Measurements from ENCODE around the gene MSL2.
"Not testable (repeated sequence)": the region's sequence is repeated elsewhere in the genome, so short reads cannot be mapped to it uniquely, and the experiment has no call there.

The MSL2 gene

GRCh38 chr3:136173939-136174490, 22.1 kb downstream of the MSL2 start:
- peaks cover 97% of the 10 kb centered on the region for H4K20me1 ChIP-seq (ENCODE audit: insufficient read depth, low read length)
- no peaks in the 10 kb centered on the region for H3K4me1 ChIP-seq (ENCODE audit: low read length)

GRCh38 chr3:136171097-136171542, 25.0 kb downstream of the MSL2 start:
- no peak overlapping the region for H3K4me2 ChIP-seq (ENCODE audit: low read length)

More at GRCh38 chr3:136173939-136174490, 22.1 kb downstream of the MSL2 start:
- Histone ChIP-seq H3K4me3 (ENCODE audit: low read length) (no peak overlapping the region), H3K79me2 (ENCODE audit: low read length) (peaks cover 100% of the 10 kb centered on the region), H3K27me3 (ENCODE audit: low read depth, low read length) (no peaks in the 10 kb centered on the region), H3K9ac (ENCODE audit: low read length) (no peak overlapping the region), H3K36me3 (replicated peaks; ENCODE audit: low read depth, low read length) (no peaks in the 10 kb centered on the region), H3K27ac (ENCODE audit: low read length) (no peak overlapping the region), H2AFZ (ENCODE audit: low read depth, low read length) (no peak overlapping the region), H3K9me3 (ENCODE audit: insufficient read depth, low read length) (no peaks in the 10 kb centered on the region), H3K4me2 (ENCODE audit: low read length) (no peak overlapping the region)
- TF ChIP-seq EZH2phosphoT487 (IDR thresholded peaks at IDR 0.05; ENCODE audit: low read depth) (no peak), CTCF (IDR thresholded peaks at IDR 0.05; ENCODE audit: low read depth, low read length) (no peak)

GRCh38 chr3:136168236-136168635, 27.9 kb downstream of the MSL2 start:
- H2AFZ ChIP-seq (ENCODE audit: low read depth, low read length); H3K4me2 ChIP-seq (ENCODE audit: low read length); H3K27me3 ChIP-seq (ENCODE audit: low read depth, low read length); H3K4me3 ChIP-seq (ENCODE audit: low read length); H3K4me1 ChIP-seq (ENCODE audit: low read length); H3K36me3 ChIP-seq (replicated peaks; ENCODE audit: low read depth, low read length); H3K9ac ChIP-seq (ENCODE audit: low read length); H3K9me3 ChIP-seq (ENCODE audit: insufficient read depth, low read length); H3K27ac ChIP-seq (ENCODE audit: low read length): not testable (repeated sequence)
- peaks cover 96% of the 10 kb centered on the region for H4K20me1 ChIP-seq (ENCODE audit: insufficient read depth, low read length)
- peaks cover 100% of the 10 kb centered on the region for H3K79me2 ChIP-seq (ENCODE audit: low read length)

More at GRCh38 chr3:136171097-136171542, 25.0 kb downstream of the MSL2 start:
- TF ChIP-seq CTCF (IDR thresholded peaks at IDR 0.05; ENCODE audit: low read depth, low read length) (no peak), EZH2phosphoT487 (IDR thresholded peaks at IDR 0.05; ENCODE audit: low read depth) (no peak)
- Histone ChIP-seq H3K4me3 (ENCODE audit: low read length) (no peak overlapping the region), H2AFZ (ENCODE audit: low read depth, low read length) (no peak overlapping the region), H3K4me1 (ENCODE audit: low read length) (no peaks in the 10 kb centered on the region), H4K20me1 (ENCODE audit: insufficient read depth, low read length) (peaks cover 97% of the 10 kb centered on the region), H3K27me3 (ENCODE audit: low read depth, low read length) (no peaks in the 10 kb centered on the region), H3K9me3 (ENCODE audit: insufficient read depth, low read length) (no peaks in the 10 kb centered on the region), H3K36me3 (replicated peaks; ENCODE audit: low read depth, low read length) (peaks cover 4% of the 10 kb centered on the region), H3K27ac (ENCODE audit: low read length) (no peak overlapping the region), H3K79me2 (ENCODE audit: low read length) (peaks cover 100% of the 10 kb centered on the region), H3K9ac (ENCODE audit: low read length) (no peak overlapping the region)

- Histone ChIP-seq H3K4me1 (ENCODE audit: low read length) (no peaks in the 10 kb centered on the region), H3K27me3 (ENCODE audit: low read depth, low read length) (no peaks in the 10 kb centered on the region), H3K27ac (ENCODE audit: low read length) (no peak overlapping the region), H3K36me3 (replicated peaks; ENCODE audit: low read depth, low read length) (peaks cover 4% of the 10 kb centered on the region), H4K20me1 (ENCODE audit: insufficient read depth, low read length) (peaks cover 96% of the 10 kb centered on the region), H3K9ac (ENCODE audit: low read length) (no peak overlapping the region), H3K9me3 (ENCODE audit: insufficient read depth, low read length) (no peaks in the 10 kb centered on the region), H3K4me3 (ENCODE audit: low read length) (no peak overlapping the region), H2AFZ (ENCODE audit: low read depth, low read length) (no peak overlapping the region), H3K4me2 (ENCODE audit: low read length) (no peak overlapping the region), H3K79me2 (ENCODE audit: low read length) (peaks cover 100% of the 10 kb centered on the region)
- no peak for TF ChIP-seq EZH2phosphoT487 (IDR thresholded peaks at IDR 0.05; ENCODE audit: low read depth)
- TF ChIP-seq CTCF (IDR thresholded peaks at IDR 0.05; ENCODE audit: low read depth, low read length), result no peak
Measured at GRCh38 chr3:136166507-136166906, 29.6 kb downstream of the MSL2 start.

- H2AFZ ChIP-seq (ENCODE audit: low read depth, low read length); H3K4me1 ChIP-seq (ENCODE audit: low read length); H3K9ac ChIP-seq (ENCODE audit: low read length); H3K27me3 ChIP-seq (ENCODE audit: low read depth, low read length); H3K4me2 ChIP-seq (ENCODE audit: low read length); H3K36me3 ChIP-seq (replicated peaks; ENCODE audit: low read depth, low read length); H3K4me3 ChIP-seq (ENCODE audit: low read length); H3K27ac ChIP-seq (ENCODE audit: low read length); H3K9me3 ChIP-seq (ENCODE audit: insufficient read depth, low read length): not testable (repeated sequence)
- Histone ChIP-seq H4K20me1 (ENCODE audit: insufficient read depth, low read length) (peaks cover 93% of the 10 kb centered on the region), H3K79me2 (ENCODE audit: low read length) (peaks cover 99% of the 10 kb centered on the region)
Measured at GRCh38 chr3:136163607-136164006, 32.5 kb downstream of the MSL2 start.
